Measurements from ENCODE around the gene MARCHF11.

MARCHF11 gene

DNA sequence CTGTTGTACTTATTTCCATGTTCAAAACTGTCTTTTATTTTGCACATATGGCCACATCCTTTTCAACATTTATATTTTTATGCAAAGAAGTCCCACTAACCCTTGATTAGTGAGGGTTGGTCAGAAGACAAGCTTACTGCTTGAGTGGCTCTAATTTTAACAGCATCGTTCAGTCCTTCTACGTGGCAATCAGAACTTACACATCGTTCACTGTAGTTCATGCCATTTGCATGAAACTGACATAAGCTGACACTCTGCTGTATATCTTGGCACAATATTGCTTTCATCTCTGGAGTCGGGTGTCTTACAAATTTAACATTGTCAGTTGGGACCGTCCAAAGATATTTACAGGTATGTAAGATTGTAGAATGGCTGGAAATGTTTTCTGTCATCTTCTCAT is 50.6 kb downstream of the MARCHF11 start:
- DNase-seq, result no peak

DNA sequence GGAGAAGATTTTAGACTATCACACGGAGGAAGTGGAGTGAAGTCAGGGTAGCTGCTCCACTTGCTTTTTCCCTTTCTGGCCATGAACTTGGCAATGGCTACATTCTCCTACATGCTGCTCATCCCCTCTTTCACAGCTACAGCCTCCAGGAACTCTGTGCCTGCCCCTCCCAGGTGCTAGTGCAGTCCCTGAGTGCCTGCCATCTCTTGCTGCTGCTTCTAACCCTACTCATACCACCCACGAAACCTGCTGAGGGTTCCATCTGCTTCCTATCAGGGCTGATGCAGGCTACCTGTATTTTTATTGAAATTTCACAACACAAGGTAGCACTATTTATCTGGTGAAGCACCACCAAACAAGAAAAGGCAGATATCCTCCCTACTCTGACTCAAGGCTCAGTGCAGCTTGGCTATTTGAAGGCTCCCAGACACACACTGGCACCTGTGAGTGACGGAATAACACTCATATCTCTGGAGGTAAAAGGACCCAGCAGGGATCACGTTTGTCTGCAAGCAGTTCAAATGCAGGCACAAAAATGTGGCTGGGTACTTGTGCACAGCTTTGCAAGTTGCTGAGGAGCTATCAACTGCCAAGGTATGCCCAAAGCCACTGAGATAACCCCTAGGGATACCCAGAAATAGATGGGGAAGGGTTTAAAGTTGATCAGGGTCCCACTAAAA is 51.6 kb downstream of the MARCHF11 start:
- no peak for DNase-seq

DNA sequence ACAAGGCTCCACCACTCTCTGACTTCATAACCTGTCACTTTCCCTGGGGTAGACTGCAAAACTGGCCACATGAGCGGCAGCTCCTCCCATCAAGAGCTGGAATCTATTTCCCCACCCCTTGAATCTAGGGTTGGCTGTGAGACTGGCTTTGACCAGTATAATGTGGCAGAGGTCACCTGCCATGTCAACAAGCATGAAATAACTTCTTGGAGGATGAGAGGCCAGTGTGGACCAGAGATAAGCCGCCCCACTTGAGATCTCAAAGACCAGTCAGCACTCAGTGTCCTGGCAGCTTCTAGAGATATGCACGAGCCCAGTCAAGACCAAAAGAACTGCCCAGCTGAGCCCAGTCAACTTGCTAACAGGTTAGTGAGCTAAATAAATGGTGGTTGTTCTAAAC is 59.0 kb downstream of the MARCHF11 start:
- no peak for DNase-seq

DNA sequence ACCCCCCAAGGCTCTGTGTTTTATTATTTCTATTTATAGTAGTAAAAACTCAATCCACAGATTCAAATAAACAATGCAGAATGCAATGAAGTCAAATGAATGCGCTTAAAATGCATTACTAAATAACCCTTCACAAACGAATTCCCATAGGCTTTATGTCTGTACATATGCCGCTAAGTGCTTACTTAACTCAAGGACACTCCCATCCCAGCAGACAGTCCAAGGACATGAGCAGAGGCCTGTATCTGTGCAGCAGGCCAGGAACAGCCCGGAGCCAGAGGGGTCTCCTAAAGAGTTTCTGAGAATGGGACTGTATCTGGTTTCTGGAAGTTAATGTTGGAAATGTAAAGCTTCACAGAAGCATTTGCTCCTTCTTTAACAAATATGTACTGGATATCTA is 59.8 kb downstream of the MARCHF11 start:
- no peak for DNase-seq

DNA sequence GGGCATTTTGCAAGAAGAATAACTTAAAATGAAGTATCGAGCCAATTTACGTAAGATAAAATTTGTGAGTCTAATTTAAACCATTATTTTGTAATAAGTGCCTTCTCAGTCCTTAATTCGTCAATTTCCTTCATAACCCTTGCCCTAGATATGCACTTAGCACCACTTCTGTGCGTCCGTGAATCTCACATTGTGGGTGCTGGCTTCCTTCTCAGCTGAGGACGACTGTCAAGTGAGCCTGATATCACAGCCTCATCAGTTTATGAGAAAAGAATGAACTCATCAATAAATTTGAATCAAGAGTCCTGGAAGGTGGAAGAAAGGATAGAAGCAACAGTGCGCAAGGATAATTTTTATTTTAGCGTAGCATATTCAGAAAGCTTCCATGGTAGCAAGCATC is 64.5 kb downstream of the MARCHF11 start:
- no peak for DNase-seq

DNA sequence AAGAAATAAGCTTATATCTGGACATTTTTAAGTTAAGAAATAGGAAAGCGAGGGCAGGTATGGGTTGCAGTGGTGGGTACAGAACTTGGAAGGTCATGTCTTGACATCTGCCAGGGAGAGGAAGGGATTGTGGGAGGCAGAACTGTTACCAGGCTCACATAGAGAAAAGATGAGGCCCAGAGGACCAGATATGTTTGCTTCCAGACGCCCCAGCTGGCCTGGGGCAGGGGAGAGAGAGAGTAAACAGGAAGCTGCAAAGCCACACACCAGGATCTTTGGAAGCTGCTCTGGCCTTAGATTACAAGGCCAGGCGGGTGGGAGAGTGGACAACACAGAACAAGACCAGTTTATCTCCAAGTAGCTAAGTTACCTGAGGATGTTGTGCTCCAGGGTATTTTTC is 71.2 kb downstream of the MARCHF11 start:
- no peak for DNase-seq

DNA sequence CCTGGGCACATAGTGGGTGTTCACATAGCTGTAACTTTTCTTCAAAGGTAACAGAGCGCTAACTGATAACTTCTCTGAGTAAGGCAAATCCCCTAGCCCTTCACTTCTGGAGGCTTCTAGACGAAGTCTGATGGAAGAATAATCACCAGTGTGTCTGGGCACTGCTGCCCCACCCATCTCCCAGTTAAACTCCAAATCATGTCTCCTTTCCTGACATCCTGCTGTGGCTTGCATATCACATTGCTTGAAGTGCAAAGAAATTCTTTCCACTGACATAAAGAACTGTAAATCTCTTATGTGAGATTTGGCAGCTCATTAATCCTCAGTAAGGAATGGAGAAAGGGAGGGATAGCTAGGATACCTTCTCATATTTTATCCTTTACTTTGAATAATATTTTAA is 74.6 kb downstream of the MARCHF11 start:
- DNase-seq, result no peak

DNA sequence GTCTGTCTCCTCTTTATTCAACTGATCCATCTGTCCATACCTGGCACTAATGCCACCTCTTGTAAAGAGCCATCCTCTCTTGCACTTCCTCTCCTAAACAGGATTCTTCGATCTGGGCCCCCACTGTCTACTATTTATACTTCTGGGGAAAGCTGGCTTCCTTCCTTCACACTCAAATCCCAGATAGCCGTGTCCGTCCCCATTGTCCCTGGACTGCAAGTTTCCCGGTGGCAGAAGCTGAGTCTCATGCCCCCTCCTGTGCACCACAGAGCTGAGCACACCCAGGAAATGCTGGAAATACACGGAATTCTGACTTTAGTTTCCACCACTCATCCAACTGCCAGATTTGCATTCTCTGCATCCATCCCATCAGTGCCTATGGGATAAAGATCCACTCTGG is 84.0 kb downstream of the MARCHF11 start:
- no peak for DNase-seq

DNA sequence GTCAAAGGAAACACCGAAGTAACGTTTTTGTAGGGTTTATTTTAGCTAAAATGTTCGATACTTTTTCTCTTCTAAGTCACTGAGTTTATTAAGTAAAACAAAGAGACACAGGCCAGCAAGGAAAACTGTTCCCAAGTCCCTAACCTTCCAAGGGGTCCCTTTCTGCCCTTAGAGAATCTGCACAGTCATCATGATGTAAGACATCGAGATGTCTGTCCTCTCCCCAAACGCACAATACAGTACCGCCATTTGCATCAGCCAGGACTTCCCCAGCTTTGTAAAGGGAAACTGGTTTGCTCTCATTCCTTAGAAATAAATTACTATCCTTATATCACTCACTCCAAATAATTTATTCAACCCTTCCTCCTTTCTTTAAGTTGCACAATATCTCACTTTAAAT is 89.3 kb downstream of the MARCHF11 start:
- DNase-seq, result no peak

DNA sequence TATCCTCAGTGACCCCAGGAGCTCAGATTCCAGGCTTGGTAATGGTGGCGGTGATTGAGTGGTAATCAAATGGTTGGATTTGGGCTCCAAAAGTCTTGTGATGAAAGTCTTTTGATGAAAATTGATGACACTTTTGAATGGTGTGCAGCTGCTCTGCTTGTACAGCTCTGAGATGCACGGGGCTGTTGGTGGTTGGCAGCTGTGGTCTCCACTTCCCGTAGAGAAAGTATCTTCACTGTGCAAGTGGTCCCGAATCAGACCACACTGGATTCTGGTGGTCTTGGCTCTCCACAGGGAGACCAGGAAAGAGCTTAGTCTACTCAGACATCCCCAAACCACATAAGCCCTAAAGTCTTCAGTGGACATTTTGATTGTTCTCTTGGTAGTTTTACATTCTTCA is 96.6 kb downstream of the MARCHF11 start:
- DNase-seq, result no peak

DNA sequence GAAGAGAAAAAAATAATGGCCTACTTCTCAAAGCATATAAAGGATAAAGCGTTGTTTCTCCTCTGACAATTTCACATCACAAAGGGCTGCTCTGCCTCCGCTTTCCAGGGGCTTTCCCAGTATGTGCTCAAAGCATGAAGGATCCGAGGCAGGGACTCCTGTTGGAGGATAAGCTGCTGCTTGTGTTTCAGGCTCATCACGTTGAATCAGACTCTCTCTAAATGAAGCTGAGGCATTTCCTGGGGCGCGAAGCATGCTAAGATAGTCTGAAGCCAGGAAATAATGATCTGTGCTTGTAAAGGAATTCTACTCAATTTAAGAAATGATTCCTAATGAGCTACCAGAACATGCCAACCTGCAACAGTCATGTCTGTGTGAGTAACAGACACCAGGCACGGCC is 97.5 kb downstream of the MARCHF11 start:
- DNase-seq, result no peak

DNA sequence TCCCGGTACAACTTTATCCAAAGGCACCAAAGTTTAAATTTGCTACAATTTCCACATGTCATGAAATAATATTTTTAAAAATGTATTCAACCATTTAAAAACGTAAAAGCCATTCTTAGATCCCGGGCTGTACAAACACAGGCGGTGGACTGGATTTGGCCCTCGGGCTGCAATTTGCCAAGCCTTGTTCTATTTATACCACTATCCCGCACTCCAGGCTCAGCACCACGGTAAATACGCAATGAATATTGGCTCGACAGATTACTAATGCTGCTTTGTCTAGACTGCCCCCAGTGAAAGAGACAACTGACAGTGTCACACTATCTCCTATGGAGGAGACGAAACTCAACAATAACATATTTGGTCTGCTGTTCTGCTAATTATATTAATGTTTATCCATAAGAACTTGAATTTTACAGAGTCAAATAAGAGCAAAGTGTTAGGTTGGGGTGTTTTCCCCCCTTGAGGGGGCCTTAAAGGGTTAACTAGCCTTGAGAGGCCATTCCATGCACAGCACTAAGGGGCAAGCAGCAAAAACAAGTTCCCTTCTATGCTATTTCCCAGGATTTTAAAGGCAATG is 98.1 kb downstream of the MARCHF11 start:
- no peak for DNase-seq

DNA sequence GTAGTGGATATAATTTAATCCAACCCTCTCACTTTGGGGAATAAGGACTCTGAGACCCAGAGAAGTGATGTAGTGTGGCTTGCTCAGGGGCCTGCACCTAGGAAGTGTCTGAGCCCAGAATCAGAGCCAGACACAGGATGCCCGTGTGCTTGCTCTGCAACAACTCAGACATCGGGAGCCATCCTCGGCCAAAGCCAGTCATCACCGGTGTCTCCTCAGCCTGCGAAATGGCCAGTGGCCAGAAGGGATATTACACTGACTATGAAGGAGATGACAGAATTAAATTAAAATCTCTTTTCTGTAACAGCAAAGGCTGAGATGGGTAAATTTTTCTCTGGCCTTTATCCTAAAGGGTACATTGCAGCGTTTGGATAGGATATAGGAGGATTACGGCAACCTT is 102.9 kb downstream of the MARCHF11 start:
- no peak for DNase-seq

DNA sequence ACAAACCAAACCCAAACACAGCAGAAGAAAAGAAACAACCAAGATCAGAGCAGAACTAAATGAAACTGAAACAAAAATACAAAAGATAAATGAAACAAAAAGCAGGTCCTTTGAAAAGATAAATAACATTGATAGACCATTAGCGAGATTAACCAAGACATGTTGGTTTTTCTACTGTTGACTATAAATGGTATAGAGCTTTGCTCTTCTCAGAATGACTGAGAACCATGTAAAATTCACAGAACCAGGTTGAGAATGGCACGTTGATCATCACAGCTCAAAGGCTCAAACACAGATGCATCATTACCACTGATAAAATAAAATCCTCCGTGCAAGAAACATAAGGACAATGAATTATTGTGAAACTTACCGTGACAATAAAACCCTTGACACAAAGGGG is 105.2 kb downstream of the MARCHF11 start:
- DNase-seq, result no peak

DNA sequence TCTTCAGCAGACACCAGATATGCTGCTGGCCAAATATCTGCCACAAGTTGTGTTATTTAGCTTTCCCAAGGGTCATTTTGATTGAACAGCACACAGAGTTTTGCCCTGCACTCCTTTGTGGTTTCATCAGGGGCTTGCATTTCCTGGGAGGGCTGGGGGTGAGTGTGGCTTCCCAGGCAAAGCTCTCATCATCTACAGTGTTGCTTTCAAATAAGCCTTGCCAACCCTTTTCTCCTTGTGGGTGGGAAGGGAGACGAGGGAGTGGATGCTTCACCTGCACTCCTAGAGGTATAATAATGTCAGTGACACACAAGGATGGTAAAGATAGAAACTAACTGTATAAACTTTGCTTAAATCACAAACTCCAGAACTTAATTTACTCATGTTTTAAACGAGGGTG is 107.0 kb downstream of the MARCHF11 start:
- DNase-seq, result no peak

DNA sequence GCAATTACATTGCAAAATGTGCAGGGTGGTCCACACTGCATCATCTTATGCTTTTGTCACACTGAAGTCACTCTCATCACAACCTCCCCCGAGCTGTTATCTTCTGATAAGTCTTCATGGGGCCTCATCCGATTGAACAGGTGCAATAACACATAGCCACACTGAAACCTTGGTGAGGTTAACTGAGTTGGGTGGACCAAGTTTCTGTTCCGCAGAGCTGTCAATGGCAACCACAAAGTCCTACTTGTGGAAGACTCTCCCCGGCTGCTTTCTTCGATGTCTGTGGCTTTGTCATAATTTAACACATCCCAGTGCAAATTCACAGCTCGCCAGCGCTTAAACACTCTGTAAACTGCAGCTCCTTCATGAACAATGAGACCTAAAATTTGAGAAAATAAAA is 112.2 kb downstream of the MARCHF11 start:
- DNase-seq, result no peak

DNA sequence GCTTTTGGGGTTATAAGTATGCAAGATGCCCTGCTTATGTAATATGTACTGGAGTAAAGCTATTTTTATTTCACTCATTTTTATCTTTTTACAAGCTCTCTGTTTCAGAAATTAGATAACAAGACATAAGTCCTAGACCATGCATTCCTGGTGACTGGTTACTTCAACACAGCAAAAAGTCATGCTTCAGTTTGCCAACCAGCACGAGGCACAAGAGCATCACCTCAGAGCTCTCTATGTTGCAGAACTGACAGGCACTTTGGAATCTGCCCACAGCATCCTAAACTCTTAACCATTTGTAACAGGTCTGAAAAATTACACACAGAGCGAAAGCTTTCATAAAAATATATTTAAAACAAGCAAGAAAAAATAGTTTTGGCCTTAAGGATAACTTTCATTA is 112.8 kb downstream of the MARCHF11 start:
- DNase-seq, result no peak

DNA sequence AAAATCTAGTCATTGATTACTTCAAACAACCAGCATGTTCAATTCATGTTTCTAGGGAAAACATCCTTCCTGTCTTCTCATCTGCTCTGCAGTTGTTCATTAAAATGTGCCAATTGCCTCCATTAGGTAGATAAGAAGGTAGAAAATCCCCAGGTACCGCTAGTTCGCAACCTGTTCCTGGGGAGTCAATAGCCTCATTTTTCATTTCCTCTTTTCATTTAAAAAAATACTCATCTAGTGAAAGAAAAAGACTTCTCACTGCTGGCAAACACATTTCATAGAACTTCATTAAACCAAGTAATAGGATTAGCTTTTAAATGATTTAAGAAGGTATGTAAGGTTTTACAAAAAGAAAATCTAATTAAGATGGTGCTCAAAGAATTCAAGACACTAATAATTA is 113.3 kb downstream of the MARCHF11 start:
- DNase-seq, result no peak

DNA sequence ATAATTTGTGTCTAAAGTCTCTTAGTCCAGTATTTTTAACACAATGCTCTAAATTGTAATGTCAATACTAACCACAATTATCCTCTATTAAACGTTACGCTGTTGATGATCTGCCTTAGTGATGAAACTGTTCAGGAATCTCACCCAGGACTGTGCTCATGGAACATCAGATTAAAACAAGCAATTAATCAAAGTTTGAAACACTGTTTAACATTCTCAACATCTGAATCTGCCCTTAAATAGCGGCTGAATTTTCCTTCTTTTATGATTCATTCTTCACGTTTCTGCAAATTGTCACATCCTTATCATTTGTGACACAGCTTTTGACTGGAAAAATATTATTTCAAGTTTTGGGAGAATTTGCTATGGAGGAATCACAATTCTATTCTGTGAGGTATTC is 113.8 kb downstream of the MARCHF11 start:
- no peak for DNase-seq

DNA sequence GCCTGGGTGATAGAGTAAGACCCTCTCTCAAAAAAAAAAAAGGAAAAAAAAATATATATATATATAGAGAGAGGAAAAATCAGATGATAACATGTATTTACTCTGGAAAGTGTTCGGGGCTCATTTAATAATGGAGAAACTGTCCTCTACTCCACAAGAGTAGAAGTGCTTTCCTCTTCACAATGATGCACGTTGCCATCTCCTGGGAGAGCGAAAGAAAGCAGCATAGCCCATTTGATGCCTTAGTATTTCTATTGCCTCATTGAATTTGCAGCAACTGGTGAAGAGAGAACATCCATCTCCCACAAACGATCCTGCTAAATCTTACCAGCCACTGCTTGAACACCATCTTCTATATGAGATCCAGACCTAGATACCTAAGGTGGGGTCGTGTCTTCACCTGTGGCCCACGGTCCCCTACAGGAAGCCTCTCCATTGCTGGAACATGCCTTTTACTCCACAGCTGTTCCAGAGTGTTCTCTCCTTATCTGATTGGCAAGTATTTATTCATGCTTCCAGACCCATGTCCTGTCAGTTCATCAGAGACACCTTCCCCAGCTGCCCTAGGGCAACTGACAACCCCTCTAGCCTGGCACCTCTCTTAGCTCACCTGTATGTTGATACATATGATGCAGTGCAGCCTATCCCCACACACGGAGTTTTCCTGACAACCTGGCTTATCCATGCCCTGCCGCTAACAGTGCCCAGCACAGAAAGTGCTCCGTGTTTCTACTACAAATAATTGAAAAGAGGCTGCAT is 115.3 kb downstream of the MARCHF11 start:
- DNase-seq, result no peak

DNA sequence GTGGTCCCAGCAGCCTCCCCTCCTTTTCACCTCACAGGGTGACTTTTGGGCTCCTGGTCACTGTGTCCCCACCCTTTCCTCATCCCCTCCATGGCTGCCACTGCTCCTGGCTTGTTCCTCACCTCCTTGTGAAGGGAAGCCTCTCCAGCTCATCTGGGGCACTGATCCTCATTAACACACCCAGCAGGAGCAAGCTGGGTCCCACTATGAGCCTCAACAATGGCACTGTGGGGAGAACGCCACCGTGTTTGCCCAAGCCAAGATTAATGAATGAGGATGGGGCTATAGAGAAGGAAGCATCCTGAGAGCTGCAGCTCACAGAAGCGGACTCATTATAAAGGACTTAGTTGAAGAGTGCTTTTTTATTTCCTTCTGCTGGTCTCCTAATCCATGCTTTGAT is 118.4 kb downstream of the MARCHF11 start:
- no peak for DNase-seq

DNA sequence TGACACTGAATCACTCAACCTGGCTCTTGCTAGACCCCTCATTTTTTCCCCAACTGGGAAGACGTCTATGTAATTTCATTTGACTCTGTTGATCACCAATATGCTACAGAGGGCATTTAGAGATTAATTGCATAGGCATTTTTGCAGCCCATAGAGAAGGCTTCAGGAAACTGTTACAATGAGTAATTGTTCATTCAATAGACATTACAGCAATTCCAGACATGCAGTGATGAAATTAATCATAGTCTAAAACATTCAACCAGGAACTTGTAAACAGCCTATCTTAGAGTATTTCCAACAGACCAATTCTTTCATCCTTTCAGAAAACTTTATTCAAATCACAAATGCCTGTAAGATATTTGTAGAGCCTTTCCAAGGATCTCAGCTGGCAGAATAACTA is 122.3 kb downstream of the MARCHF11 start:
- DNase-seq, result no peak

DNA sequence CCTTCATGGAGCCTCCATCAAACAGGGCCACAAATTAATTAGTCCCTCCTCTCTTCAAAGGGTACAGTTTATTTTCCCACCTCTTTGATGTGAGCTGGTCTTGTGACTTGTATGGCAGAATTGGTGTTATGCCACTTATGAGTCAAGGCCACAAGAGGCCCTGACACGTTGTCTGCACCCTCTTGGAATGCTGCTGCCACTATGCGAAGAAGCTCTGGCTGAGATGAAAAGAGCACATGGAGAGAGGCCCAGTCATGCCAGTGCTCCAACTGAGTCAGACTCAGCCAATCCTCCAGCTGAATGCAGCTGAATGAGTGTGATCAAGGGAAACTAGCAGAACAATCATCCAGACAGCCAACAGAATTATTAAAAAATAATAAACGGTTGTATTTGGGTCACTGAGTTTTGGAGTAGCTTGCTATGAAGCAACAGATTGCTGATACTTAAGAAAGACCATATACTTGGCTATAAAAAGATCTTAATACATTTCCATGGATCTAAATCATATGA is 128.3 kb downstream of the MARCHF11 start:
- DNase-seq, result no peak

DNA sequence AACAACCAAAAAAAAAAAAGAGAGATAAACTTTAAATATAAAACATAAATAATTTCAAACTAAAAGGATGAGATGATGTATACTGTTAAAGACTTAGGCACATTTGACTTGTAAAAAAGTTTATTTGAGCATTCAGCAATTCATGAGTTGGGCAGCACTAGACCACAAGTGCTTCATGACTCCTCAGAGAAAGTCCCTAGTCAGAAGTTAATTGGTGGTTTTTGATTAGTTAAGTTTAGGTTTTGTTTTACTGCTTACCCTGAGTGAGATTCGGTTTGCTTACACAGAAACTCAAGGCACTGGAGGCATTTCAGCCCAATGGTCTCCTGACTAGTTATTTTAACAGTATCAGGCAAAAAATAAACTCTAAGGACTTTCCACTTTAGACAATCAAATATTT is 129.2 kb downstream of the MARCHF11 start:
- no peak for DNase-seq
